NCI-H226 (cell line): ENCODE data around the gene ATP6V0E1.

Source experiments
- DNase-seq: peaks from one replicate; pipeline ENCODE4 v3.0.0-alpha.2; 2015

ATP6V0E1 gene

DNA sequence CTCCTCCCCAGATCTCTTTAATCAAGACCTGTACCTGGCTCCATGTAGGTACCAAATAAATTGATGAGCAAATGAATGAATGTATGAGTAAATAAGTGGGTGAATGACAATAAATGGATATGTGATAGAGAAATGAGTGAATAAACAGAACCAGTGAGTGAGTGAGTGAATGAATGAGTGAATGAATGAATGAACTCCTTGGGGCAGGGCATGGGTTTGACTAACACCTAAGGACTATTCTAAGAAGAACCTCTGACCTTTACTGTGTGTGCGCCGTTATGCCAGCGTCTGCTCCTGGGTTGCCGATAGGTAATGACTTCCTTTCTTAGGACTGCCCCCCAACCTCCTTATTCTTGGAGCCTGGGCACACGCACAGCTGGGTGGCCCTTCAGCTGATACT lies 26.1 kb upstream of the ATP6V0E1 start:
- DNase-seq, result no peak

DNA sequence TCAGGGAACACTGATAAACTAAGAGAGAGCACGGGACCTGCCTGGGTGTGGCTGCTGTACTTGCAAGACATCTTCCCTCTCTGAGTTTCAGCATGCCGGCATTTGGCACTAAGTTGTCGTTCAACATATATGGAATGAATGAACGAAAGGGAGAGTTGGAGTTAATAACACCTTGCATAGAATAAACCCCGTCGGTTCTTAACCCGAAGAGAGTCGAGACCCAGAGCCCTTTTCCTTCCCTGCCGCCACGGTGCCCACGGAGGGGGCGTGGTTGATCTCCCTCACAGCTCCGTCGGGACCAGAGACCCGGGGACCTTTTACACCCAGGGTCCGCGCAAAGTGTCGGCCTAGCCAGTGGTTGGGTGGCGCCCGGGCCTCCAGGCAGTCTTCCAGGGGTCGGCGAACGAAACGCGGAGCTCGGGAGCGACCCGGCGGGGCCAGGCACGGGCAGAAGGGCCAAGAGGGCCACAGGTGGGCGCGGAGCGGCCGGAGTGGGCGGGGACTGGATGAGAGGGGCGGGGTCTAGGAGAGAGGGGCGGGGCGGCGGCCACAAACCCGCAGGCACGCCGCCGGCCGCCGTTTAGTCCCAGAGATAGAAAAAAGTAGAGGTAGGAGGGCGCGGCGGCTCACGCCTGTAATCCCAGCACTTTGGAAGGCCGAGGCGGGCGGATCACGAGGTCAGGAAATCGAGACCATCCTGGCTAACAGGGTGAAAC lies 25.1 kb upstream of the ATP6V0E1 start:
- DNase-seq, result peak; percentile 52

DNA sequence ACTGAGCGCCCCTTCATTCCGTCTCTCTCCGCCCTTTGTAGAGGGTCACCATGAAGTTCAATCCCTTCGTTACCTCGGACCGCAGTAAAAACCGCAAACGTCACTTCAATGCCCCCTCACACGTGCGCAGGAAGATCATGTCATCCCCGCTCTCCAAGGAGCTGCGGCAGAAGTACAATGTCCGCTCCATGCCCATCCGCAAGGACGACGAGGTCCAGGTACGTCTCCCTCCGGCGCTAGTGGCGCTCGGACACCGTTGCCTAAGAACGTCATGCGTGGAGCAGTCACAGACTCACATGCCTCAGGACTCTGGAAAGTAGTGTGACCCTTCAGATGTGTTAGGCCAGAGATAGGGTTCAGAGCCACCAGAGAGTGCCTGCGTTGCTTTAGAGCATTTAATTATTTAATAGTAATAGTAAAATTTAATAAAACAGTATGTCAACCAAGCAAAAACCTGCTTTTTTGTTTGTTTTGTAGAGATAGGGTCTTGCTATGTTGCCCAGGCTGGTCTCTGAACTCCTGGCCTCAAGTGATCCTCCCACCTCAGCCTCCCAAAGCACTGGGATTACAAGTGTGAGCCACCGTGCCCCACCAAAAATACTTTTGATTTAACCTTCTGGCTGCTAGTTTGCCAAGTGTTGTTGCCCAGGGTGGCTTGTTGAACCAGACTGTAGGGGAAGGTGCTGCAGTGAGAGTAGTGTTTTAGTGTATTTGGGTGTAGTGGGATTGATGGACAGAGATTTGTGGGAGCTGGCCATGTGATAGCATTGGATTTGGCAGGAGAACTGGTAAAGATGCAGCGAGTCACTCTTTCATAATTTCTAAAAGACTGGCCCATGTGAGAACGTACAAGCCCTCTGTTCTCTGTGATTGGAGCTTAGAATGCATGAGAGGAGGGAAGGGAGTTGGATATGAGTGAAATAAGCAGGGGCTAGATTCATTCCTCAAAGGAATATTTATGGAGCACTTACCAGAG lies 23.5 kb upstream of the ATP6V0E1 start:
- DNase-seq, result no peak

DNA sequence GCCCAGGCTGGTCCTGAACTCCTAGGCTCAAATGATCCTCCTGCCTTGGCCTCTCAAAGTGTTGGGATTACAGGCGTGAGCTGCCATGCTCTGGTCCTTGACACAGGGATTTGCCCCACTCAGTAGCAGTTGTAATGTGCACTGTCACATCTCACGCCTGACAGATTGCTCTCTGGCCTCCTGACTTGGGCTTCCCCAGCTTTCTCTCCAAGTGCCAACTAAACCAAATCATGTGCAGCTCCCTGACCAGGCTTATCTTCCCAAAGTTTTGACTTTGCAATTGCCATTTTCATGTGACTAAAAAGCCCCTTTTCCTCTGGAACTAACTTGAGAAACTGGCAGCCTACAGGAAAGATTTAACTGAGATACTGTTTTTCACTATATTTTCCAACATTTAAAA lies 13.7 kb upstream of the ATP6V0E1 start:
- no peak for DNase-seq

DNA sequence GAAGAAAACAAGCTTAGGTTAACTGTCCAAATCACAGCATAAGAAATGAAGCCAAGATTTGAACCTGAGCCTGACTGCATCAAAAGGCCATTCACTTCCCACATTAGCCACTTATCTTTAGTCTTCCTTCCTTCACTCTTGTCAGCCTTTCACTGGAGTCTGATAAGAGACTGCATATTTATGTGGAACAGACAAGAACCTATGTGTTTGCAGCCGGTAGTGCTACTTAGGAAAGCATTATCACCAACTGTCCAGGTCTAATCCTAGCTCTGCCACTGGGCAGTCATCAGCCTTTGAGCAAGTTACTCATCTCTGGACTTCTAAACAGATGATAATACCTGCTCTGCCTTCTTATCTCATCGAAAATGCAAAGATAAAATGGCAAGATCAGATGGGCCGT lies 12.1 kb upstream of the ATP6V0E1 start:
- DNase-seq, result peak; percentile 13

DNA sequence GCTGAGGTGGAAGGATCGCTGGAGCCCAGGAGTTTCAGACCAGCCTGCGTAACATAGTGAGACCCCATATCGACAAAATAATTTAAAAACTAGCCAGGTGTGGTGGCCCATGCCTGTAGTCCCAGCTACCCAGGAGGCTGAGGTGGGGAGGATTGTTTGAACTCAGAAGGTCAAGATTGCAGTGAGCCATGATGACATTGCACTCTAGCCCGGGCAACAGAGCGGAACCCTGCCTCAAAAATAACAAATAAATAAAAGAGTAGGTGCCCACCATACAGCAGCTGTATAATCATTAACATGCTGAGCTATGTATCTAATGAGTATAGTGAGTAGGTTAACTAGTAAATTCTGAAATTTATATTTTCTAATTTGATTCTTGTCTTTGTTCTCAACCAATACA lies 11.0 kb upstream of the ATP6V0E1 start:
- no peak for DNase-seq

DNA sequence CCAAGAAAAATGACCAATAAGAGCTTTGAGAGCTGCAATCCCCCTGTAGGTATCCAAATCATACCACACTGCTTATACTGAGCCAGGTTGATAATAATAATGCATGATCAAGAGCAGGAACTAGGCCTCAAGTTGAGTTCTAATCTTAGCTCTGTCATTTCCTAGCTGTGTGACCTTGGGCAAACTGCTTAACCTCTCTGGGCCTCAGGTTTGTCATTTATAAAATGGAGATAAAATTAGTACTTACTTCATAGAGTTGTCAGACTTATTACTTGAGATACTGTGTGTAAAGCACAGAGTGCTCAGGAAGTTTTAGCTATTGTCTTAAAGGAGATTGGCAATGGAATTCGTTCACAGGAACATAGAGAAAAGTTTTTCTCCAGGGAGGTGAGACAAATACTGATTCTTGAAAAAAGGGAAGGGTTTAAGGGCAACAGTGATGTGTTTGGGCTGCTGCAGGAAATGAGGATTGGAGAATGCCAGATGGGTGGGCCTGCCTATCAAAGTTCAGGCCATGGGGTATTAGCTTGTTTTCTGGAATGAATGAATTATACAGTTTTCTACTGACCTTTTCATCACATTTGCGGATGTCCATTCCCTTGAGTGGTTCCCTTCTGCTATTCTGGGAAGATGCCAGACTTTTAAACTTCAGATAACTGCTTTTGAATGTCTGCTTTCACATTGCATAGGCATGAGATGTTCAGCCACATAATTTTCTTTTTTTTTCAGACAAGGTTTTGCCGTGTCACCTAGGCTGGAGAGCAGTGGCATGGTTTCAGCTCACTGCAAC lies 10.2 kb upstream of the ATP6V0E1 start:
- no peak for DNase-seq

DNA sequence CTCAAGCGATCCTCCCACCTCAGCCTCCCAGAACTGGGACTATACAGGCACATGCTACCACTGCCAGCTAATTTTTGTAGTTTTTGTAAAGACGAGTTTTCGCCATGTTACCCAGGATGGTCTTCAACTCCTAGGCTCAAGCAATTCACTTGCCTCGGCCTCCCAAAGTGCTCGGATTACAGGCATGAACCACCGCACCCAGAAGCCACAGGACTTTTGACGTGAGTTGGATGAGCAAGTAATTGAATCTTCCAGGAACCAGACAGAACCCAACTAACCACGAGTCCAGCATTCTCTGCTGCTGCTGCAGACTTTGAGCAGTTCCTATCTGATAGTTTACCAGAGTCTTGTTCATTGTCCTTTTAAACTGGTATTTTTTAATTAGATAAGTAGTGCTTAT lies 9.6 kb upstream of the ATP6V0E1 start:
- DNase-seq, result no peak

DNA sequence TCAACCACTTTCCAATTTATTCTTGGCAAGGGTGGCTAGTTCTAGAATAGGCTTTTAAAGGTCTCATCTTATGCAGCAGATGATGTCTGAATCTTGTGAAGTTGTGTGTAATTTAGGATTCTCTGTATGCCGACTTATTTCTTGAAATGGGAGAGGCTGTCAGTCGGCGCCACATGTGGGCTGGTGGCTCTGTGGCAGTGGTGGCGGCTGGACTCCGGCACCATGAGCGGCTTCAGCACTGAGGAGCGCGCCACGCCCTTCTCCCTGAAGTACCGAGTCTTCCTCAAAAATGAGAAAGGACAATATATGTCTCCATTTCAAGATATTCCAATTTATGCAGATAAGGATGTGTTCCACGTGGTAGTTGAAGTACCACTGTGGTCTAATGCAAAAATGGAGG lies 8.3 kb upstream of the ATP6V0E1 start:
- no peak for DNase-seq

DNA sequence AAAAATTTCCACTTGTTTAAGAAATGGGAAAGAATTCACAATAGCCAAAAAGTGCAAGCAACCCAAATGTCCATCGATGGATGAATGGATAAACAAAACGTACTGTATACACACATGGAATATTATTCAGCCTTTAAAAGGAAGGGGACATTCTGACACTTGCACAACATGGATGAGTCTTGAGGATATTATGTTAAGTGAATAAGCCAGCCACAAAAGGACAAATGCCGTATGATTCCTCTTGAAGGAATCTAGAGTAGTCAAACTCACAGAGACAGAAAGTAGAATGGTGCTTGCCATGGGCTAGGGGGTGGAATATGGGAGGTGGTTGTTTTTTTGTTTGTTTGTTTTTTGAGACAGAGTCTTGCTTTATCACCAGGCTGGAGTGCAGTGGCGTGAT lies 3.8 kb upstream of the ATP6V0E1 start:
- DNase-seq, result no peak

DNA sequence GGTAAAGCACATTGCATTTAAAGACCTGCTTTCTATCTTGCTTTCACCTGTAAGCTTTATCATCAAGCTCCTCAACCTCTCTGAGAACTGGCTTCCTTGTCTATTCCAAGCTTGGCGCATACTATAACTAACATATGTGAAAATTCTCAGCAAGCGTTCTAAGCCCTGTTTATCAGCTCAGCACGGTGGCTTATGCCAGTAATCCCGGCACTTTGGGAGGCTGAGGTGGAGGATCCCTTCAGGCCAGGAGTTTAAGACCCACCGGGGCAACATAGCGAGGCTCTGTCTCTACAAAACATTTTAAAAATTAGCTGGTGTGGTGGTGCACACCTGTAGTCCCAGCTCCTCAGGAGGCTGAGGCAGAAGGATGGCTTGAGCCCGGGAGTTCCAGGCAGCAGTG lies 1.6 kb upstream of the ATP6V0E1 start:
- DNase-seq, result no peak

DNA sequence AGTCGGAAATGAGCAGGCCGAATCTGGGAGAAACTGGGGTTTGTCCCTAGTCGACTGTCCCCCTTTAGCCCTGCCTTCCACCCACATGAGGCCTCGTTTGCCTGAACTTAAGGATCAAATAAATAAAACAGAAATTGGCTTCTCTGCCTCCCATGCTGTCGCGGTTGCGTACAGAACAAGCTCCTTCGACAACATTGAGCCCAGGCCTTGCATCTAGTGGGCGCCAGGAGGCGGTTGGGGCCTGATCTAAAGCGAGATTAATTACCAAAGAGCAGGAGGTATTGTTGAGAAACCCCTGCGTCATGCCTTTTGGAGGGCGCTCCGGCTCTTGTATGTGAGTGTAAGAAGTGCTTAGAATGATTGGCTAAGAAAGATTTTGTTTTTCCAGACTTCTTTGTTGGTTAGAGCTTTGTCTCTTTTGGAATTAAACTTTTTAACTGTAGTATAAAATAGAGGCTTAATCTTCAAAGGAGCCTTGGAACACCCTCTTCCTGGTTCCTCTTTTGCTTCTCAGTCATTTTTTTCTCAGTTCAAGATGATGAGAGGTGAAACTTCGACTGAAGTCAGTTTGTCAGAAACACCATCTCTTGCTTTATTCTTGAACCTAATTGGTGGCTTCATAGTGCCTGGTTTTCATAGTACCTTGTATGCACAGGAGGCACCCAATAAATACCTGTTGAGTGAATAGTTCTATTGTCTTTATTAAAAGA lies 828 bp downstream of the ATP6V0E1 start:
- DNase-seq, result peak; percentile 57

DNA sequence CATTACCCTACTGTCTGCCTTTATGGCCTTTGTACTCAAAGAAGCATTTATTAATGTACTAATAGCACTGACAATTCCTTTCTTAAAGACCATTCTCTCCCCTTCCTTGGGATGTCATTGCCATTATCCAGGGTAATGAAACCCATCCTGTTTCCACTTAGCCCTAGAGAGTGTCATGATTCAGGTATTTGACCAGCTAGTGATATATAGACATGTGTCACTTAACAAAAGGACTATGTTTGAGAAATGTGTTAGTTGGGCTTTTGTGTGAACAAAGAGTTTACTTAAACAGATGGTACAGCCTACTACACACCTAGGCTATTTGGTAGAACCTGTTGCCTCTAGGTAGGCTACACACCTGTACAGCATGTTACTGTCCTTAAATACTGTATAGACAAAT lies 2.0 kb downstream of the ATP6V0E1 start:
- DNase-seq, result no peak

DNA sequence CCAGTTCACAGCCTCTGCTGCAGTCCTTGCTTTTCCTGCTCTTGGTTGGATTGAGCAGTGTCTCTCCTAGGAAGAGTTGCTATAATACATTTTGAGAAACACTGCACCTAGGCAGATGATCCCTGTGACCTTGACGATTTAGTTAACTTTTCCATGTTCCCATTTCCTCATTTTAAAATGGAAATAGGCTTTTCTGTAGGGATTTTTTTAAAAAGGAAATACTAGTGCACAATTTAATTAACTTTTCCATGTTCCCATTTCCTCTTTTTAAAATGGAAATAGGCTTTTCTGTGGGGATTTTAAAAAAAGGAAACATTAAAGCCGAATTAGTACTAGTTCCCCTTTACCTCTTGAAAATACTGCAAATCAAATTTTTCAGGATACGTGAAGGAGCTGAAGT lies 4.7 kb downstream of the ATP6V0E1 start:
- no peak for DNase-seq

DNA sequence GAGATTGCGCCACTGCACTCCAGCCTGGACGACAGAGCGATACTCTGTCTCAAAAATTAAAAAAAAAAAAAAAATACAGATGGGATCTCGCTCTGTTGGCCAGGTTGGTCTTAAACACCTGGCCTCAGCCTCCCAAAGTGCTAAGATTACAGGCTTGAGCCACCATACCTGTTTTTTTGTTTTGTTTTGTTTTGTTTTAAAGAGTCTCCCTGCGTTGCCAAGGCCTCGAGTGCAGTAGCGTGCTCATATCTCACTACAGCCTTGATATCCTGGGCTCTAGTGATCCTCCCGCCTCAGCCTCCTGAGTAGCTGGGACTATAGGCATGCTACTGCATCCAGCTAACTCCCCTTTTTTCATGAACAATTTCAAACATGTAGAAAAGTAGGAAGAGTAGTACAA lies 7.2 kb downstream of the ATP6V0E1 start:
- no peak for DNase-seq

DNA sequence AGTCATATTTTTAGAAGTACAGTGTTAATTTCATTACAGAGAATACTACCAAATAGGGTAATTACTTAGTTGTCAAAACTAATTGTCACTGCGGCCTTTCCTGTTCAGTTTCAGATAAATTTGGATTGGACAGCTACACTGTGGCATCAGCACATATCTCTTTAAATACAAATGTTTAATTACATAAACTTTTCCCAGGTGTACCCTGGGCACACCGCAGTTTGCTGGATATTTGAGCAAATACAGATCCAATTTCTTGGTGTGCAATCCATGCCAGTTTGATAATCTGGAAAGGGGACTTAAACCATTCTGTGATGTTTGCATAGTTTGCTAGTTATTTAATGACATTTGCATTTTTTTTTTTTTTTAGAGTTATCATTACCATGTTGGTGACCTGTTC lies 10.8 kb downstream of the ATP6V0E1 start:
- DNase-seq, result no peak

DNA sequence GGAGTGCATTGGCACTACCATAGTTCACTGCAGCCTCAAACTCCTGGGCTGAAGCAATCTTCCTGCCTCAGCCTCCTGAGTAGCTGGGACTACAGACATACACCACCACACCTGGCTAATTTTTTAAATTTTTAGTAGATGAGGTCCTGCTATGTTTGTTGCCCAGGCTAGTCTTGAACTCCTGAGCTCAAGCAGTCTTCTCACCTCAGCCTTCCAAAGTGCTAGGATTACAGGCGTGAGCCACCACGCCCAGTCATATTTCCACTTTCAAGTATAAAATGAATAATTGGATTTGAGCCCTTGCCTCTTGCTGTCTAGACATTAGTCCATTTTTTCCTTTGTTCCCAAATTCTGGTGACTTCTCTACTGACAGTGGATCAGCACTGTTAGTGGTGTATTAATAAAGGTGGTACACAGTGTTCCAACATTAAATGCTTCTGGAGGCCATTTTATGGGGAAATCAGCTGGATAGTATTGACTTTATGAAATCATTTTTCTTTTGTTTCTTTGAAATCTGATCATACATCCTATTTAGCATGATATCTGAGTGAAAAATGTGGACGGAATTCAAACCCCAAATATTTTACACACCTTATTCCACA lies 15.9 kb downstream of the ATP6V0E1 start:
- DNase-seq, result no peak

DNA sequence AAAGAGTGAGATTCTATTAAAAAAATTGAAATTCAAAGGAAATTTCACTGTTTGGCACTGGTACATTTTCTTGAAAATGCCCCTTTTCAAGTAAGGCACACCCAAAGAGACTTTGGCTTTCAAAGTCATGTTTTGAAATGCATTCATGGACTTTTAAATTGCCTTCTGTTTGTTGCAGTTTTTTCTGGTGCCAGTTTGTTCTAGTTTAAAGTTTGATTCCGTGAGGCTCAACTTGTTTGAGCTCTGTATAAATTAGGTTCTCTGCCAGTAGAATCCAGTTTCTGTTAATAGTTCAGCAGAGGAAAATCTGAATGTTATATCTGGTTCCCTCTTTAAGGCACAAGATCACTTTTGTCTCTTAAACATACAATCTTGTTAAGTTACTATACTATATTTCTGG lies 16.4 kb downstream of the ATP6V0E1 start:
- DNase-seq, result no peak

DNA sequence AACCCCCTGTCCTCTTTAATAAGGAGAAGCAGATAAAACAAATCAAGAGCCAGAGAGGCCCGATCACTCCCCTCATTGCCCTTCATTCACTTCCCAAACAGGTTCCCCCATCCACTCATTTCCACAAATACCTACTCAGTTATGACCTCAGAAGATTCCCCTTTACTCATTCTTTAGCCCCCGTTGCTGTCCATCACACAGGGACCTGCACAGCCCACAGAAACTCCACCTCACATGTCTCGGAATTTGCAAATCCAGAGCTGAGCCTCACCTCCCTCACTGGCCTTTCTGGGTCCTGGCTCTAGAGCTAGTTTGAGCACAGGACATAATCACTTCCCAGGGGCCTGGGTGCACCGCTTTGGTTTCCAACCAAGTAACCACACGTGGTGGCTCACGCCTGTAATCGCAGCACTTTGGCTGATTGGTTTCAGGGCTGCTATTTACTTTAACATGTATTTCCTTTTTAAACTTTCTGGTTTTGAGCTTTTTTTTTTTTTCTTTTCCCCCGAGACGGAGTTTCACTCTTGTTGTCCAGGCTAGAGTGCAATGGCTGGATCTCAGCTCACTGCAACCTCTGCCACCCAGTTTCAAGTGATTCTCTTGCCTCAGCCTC lies 17.8 kb downstream of the ATP6V0E1 start:
- no peak for DNase-seq

DNA sequence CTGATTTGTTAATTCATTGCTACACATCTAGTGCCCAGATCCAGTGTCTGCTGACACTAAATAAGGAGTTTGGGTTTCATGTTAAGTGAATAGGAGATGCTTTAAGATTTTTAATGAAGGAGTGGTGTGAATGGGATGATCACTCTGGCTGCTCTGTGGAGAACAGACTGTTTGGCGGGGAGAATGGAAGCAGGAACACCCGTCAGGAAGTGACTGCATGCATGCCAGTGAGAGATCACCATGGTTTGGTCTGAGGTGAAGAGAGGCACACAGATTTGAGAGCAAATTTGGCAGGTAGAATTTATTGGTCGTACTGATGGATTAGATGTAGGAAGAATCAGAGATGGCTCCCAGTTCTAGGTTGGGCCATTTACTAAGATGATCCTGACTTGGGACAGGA lies 19.8 kb downstream of the ATP6V0E1 start:
- no peak for DNase-seq

DNA sequence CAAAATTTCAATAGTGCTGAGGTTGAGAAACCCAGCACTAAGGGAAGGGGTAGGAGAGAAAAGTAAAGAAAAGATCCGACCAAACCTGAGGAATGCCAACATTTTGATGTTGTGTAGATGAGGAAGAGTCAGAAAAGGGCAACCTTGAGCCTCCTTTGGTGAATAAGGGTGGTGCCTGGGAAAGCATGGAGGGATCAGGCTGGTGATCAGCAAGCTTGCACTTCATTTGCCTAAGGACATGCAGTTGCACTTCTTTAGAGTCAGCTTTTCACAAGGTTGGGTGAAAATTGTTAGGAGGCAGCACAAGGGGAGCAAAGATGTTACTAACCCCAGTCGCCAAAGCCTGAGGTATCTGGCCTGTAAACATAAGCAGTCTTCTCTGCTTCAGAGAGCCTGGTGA lies 20.4 kb downstream of the ATP6V0E1 start:
- DNase-seq, result no peak

DNA sequence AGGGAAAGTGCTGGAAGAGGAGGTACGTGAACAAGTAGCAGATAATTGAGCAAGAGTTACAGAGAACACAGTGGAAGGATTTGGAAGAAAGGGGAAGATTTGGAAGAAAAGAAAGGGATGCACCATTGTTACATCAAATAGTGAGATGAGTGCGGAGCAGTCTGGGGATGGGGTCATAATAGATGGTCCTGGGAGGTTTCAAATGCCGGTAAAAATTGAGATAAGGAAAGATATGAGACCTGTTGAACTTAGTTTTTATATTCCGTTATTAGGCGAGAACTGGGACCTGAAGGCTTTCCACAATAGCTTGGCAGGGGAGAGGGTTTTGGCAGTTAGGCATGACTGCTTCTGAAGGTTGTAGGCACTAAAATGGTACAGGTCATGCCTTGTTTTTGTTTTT lies 20.9 kb downstream of the ATP6V0E1 start:
- no peak for DNase-seq
